NCI-H2029 treated with DMSO at 0.1 percent for 48 hours (cell line): ENCODE measurements around the gene ADD2.
A peak's percentile ranks its signal among the peaks of the same experiment; 100 is the strongest.
"Not testable (repeated sequence)": the region's sequence is repeated elsewhere in the genome, so short reads cannot be mapped to it uniquely, and the experiment has no call there.

Source experiments
- DNase-seq: peaks from one replicate; lab custom pipeline; 2025; lab: John Stamatoyannopoulos, UW

ADD2 gene, protein sequence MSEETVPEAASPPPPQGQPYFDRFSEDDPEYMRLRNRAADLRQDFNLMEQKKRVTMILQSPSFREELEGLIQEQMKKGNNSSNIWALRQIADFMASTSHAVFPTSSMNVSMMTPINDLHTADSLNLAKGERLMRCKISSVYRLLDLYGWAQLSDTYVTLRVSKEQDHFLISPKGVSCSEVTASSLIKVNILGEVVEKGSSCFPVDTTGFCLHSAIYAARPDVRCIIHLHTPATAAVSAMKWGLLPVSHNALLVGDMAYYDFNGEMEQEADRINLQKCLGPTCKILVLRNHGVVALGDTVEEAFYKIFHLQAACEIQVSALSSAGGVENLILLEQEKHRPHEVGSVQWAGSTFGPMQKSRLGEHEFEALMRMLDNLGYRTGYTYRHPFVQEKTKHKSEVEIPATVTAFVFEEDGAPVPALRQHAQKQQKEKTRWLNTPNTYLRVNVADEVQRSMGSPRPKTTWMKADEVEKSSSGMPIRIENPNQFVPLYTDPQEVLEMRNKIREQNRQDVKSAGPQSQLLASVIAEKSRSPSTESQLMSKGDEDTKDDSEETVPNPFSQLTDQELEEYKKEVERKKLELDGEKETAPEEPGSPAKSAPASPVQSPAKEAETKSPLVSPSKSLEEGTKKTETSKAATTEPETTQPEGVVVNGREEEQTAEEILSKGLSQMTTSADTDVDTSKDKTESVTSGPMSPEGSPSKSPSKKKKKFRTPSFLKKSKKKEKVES

DNA sequence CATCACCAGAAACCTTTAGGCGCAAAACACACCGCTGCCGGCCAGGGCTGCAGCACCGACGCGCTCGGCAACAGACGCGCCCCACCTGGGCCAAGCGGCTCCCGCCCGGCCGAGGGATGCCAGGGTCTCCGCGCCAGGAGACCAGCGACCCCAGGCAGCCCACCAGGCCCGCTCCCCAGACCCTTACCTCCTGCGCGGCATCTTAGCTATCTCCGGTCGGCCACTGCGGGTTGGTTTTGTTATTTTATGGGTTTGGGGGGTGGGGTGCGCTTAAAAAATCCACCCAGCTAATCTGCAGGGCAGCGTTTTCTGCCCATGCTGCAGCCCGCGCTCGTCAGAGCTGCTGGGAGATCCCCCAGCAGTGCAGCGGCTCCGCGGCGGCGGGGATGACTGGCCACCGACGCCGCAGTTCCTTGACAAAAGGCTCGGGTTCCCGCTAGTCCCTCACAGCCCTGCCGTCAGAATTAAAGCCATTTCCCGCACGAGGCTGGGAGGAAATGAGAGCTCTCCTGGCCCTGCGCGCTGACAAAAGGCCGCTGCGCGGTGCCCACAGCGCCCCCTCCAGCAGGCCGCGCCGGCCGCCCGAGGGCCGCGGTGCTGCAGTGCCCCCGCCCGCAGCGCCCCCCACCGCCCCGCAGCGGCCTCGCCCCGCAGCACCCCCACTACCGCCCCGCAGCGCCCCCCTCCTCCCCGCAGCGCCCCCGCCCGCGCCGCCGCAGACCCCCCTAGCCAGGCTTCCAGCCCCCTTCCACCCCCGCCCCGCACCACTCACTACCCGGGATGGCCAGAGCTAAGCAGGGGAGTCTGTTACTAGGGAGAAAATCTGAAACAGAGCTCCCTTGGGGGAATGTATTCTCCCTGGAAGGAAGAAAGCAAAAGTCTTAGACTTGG, at the start of gene ADD2:
TSS of gene ADD2 (minus strand) at position 502 of the 891 bp plus-strand sequence. CDS start 61,792 bp downstream, outside the sequence.
- DNase-seq: no peak

DNA sequence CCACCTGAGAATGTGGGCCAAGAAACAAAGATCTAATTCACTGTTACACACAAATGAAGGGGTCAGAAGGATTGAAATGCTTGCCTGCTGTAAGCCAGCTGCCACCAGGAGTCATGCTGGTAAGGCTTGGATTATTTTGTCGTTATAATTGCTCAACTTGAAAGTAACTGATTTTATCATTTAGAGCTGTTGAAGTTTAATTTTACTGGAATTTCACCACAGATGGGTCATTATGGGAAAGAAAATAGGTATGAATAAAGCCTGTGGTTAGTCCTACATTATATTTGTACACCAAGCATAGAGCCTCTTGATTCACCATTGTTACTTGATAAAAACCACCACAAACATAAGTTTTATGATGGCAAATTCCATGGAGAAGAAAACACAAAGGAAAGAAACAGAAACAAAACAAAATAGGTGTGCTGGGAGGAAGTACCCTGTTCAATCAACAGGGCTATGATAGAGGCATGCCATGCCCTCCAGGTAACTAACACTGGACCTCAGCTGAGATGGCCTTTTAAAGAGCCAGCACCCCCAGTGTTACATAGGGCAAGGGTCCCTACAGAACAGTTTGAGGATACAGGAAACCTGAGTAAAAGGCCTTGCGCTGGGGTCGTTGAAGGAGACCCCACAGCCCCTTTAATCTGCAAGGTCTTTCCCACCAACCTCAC, 49.4 kb upstream of the ADD2 start:
- no peak for DNase-seq

DNA sequence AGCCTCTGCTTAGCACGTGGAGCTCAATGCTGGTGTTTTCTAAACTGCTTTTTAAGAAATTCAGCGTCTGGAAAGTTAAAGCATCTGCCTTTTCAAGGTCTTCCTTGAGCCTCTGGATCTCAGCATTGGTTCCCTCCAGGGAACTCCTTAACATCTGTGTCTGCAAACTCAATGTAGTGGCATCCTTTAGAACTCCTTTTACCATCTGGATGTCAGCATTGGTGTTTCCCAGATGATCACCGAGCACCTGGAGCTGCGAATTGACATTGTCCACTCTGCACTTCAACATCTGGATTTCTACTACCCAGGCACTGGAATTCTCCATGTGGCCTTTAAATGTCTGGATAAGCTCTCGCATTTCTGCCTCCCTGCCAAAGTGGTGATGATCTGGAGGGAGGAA, 48.7 kb upstream of the ADD2 start:
- no peak for DNase-seq

DNA sequence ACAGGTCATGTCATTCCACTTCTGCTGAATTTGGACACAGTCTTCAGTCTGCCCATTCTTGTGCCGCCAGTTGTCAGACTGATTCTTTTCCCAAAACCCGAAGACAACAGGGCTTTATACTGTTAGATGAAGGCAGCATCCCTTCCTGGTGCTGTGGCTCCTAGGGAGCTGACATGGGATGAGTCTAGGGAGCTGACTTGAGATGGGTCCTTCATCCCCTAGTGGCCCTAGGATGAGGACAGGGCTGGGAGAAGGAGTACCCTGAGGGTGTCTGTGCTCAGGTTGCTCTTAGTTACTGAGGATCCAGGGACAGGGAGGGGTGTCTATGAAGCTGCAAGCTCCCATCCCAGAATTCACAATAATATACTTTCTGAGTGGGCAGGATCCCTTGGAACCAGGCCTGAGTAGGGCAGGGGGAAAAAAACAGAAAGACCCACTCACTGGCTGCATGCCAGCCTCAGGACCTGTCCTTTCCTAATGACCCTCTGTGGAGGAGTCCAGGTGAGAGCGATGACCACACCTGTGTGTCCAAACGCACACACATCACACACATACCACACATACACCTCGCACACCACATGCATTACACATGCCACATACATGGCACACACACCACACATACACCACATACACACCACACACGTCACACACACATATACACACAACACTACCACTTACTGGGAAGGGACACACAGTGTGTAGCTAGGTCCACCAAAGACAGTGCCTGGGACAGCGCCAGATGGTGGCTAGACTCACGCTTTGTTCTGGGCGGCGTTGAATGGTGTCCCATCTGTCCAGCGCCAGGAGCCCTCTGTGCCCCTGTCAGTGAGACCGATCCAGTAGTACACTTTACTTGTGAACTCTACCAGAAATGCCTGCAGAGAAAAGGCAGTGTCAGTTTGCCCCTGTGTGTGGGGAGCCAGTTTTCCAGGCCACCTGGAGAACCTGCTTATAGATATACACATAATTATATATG, 41.3 kb upstream of the ADD2 start:
- no peak for DNase-seq

DNA sequence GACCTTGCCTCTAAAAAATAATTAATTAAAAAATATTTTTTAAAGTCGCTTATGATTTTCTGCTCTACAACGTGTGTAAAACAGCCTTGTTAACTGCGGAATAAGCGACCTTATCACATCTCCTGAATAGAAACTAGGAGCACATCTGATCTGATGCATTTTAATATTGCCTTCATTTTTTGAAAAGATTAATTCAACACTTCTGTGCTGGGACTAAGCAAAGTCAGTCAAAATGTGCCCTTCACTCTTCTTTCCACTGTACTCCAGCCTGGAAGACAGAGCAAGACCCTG, 39.8 kb upstream of the ADD2 start:
- DNase-seq: no peak

DNA sequence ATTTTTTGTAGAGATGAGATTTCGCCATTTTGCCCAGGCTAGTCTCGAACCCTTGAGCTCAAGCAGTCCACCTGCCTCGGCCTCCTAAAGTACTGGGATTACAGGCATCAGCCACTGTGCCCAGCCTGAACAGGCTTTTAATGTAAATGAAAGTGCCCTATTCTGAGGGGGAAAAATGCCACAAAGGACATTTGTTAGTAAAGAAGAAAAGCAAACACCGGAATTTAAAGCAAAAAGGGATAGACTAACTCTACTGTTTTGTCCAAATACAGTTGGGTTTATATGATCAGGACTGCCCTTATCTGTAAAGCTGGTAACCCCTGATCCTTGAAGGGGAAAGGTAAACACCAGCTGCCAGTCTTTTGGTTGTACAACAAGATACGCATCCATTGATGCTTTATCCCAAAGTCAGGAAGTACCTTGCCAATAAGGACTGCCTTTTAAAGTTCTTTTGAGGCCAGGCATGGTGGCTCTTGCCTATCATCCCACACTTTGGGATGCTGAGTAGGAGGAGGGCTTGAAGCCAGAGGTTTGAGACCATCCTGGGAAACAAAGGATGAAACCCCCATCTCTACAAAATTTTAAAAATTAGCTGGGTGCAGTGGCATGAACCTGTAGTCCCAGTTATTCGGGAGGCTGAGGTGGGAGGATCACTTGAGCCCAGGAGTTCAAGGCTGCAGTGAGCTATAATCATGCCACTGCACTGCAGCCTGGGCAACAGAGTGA, 39.3 kb upstream of the ADD2 start:
- no peak for DNase-seq

DNA sequence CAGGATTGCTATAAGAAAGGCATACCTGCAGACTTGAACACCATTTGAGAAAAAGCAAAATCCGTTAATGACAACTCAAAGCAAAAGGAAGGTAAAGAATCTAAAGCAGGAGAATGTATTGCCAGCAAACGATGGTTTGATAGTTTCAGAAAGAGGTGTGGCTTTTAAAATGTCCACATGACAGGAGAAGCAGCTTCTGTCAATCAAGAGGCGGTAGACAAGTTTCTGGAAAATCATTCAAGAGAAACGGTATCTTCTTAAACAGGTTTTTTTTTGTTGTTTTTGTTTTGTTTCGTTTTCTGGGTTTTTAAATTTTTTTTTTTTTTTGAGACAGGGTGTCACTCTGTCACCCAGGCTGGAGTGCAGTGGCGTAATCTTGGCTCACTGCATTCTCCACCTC, 38.6 kb upstream of the ADD2 start:
- DNase-seq: no peak

DNA sequence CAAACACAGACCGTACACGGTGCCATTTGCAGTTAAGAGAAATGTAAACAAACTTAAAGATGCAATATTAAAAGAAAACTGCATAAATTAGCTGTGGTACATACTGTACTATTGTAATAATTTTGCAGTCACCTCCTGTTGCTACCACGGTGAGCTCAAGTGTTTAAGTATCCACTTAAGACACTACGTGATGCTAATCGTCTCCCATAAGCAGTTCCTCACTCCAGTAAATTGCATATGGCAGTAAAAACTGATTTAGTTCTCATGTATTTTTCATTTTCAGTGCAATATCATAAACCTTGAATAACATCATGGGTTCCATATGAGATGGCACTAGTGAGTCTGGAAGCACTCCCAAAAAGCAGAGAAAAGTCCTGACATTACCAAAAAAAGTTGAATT, 38.0 kb upstream of the ADD2 start:
- DNase-seq: peak; percentile 29

DNA sequence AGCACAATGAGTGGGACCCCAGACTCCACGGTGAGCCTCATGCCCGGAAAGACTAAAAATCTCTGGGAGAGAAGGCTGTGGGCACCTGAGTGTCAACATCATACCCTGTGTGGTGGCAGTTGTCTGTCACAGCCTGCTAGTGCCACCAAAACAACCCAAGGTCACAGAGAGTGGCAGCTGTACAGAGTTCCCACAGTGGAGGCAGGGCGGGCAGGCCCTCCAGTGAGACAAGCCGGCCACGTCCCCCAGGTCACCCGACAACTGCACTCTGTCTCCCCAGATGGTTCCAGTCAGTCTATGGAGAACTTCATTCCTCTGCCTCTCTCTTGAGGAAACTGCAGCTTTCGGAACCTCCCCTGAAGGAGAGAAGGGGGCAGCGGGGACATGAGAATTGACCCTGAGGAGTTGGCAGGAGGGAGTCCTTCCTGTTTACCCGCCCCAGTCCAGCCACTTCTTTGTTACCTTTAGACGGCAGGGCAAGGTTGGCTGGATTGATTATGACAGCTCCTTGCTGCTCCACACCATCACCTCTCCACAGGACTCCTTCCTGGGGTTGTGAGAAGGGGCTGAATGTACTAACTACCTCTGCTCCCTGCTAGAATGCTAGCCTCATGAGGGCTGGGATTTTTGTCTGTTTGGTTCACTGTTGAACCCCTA, 33.7 kb upstream of the ADD2 start:
- no peak for DNase-seq

DNA sequence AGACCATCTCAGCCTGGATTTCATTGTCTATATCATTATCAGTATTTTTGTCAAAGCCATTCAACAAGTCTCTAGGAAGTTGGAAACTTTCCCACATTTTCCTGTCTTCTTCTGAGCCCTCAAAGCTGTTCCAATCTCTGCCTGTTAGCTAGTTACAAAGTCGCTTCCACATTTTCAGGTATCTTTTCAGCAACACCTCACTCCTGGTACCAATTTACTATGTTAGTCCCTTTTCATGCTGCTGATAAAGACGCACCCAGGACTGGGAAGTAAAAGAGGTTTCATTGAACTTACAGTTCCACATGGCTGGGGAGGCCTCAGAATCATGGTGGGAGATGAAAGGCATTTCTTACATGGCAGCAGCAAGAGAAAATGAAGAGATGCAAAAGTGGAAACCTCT, 31.7 kb upstream of the ADD2 start:
- DNase-seq: no peak

DNA sequence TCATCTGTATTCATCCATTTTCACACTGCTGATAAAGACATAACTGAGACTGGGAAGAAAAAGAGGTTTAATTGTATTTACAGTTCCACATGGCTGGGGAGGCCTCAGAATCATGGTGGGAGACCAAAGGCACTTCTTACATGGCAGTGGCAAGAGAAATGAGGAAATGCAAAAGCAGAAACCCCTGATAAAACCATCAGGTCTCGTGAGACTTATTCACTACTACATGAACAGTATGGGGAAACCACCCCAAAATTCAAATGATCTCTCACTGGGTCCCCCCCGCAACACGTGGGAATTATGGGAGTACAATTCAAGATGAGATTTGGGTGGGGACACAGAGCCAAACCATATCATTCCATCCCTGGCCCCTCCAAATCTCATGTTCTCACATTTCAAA, 30.0 kb upstream of the ADD2 start:
- DNase-seq: not testable (repeated sequence)

DNA sequence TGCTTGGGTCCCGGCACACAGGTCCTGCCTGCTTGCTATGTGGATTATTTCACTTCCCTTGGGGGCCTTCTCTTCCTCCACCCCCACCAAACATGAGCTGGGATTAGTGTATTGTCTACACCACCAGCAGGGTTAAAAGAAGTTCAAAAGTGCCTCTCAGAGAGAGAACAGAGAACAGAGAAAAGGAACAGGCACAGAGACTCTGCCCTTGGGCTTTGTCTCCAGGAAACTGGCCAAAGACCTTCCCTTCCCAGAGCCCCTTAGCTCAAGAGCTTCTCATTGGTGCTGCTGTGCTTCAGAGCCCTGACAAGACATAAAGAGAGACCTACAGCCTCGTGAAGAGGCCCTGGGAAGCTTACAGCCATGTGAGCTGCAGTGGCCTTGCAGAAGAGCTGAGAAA, 29.5 kb upstream of the ADD2 start:
- DNase-seq: no peak

DNA sequence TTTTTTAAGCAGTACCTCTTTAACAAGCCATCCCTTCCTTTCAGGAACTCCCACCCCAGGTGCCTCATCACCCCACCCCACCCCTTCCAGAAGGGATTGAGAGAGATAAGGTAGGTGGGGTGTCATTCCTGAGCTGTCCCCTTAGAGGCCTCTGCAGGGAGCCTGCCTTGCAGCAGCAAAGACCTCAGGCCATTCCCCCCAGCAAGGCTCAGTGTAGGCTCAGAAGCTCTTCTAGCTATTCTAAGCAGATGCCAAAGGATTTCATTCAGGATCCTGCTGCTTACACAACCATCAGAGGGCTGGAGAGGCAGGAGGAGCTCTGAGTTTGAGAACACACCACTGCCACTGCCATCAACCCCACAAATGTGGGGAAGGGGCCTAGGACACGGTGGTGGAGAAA, 28.3 kb upstream of the ADD2 start:
- no peak for DNase-seq

DNA sequence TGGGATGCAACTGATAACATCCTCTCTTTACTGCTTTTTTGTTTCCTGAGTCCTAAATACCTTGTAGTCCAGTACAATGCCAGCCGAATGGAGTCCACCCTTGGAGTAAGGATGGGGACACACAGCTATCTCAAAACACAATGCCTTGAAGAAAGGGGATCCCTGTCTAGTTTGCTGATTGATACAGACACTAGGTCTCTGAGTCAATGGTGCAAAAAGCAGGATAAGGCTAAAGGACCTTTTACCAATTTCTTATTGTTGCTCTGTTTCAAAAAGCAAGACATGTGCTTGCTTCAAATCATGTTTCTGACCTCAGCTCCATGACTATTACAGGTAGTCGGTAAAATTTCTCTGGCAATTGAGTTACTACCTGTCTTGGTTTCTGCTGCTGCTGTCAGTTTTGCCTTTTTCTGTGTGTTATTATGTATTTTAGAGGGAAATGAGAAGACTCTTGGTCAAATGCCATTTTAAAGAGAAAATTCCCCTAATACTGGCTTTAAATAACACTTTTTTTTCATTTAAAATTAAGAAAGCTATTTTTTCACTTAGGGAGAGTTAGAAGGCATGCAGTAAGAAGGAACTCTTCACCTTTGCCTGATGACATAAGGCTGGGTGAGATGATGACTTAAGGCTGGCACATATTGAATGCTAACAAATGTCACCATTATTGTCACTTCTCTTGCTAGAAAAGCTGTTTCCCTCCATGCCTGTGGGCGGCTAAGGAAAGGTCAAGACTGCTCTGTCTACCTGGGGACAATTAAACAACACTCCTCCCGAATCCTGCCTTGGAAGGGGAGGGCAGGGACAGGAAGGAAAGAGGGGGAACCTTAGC, 27.4 kb upstream of the ADD2 start:
- DNase-seq: no peak

DNA sequence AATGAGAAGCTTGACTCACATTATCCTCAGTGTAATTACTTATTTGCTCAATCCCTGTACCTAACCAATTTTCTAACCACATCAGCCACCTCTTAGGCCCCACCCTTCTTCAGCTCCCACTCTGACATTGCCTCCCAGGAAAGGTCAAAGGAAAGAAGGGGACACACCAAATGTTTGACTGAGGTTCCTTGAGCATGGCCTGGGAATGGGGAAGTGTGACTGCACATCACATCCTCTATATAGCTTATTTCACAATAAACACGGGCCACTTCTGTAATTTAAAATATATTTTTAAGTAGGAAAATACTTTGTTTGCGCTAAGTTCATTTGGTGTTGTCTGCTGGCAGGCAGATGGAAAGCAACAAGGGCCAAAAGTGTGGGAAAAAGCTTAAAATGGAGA, 25.4 kb upstream of the ADD2 start:
- no peak for DNase-seq

DNA sequence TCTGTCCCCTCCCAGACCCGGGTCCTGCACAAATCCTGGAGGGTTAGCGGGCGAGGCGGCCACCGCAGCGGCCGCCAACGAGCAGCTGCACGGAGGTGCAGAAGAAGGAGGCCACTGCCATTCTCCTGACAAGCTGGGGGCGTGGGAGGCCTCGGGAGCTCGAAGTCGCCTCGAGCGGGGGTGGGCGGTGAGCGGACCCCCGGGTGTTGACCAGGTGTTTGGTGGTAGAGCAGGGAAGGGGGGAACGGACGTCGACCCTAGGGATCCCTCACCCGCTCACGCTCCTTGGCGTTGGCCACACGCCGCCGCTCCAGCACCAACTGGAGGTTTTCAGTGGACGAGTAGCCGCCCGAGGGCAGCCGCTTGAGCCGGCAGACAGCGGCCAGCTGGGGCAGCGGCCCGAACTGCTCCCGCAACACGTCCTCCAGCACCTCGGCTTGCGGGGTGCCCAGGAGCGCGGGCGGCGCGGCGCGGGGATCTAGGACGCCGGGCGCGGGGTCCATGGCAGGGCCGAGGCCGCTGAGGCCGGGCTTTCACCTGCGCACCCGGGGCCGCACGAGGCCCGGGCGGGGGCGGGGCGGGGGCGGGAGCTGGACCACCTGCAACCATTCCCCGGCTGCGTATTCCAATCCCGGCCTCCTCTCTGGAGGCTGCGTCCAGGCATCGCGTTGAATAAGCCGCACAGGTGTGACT, 22.3 kb upstream of the ADD2 start, which contains the start of gene FIGLA:
TSS of gene FIGLA (minus strand) at position 508 of the 693 bp plus-strand sequence. CDS start at position 503, 5 bp downstream.
- DNase-seq: no peak

DNA sequence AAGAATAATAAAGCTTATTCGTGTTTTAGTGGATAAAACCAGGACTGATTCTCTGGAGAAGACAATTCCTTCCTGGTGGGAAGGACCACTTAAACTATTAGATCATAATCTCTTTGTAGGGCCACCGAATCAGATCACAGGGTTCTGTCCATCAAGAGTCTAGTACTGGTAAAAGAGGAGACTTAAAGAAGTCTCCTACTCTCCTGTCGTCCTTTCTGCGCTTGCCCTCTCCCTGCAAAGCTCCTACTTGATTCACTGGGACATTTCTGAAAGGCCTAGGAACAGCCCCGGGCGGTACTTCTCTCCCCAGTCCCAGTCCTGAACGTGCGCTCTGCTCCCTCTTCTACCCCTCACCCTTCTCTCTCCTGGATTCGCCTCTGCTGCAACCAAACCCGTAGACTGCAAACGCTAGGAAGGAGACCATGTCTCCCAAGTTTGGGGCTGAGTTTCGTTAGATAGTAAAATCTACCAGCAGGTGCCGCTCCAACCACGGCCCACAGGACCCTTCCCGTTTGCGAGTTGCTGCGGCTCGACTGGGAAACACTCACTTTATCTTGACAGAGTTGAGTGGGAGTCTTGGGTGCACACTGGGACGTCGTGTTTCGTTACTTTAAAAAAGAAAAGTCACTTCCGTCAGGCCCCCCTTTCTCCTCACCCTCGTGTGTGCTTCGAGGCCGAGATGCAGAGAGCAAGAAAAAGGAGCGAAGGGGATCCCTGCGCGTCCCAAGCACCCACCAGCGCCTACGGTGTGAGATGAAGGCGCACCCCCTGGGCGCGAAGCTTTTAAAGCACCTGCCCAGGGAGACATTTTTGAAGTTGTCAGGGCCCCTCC, 21.5 kb upstream of the ADD2 start:
- peak; percentile 32 for DNase-seq
